ENCODE results near the gene TMEM40.
A peak's percentile ranks its signal among the peaks of the same experiment; 100 is the strongest.
"Not testable (repeated sequence)": the region's sequence is repeated elsewhere in the genome, so short reads cannot be mapped to it uniquely, and the experiment has no call there.

Gene TMEM40

GRCh38 chr3:12751571-12751970 lies 7.5 kb downstream of the TMEM40 start:
- DNase-seq (ENCODE audit: low spot score), result no peak

- DNase-seq (ENCODE audit: low spot score), result peak; percentile 52
These were observed 8.4 kb downstream of the TMEM40 start for GRCh38 chr3:12750658-12751071.

GRCh38 chr3:12750223-12750622 lies 8.8 kb downstream of the TMEM40 start:
- peak; percentile 71 for DNase-seq (ENCODE audit: low spot score)

- DNase-seq (ENCODE audit: low spot score), result no peak
These were observed 10.6 kb downstream of the TMEM40 start for GRCh38 chr3:12748477-12748876.

- no peak for DNase-seq (ENCODE audit: low spot score)
These were observed 12.6 kb downstream of the TMEM40 start for GRCh38 chr3:12746419-12746818.

GRCh38 chr3:12744326-12744725 lies 14.7 kb downstream of the TMEM40 start:
- no peak for DNase-seq (ENCODE audit: low spot score)

GRCh38 chr3:12743583-12743982 lies 15.5 kb downstream of the TMEM40 start:
- no peak for DNase-seq (ENCODE audit: low spot score)

GRCh38 chr3:12742330-12743107 lies 16.5 kb downstream of the TMEM40 start:
- no peak for DNase-seq (ENCODE audit: low spot score)

GRCh38 chr3:12741209-12741608 lies 17.9 kb downstream of the TMEM40 start:
- no peak for DNase-seq (ENCODE audit: low spot score)

GRCh38 chr3:12737833-12738232 lies 21.2 kb downstream of the TMEM40 start:
- no peak for DNase-seq (ENCODE audit: low spot score)

- DNase-seq (ENCODE audit: low spot score), result no peak
These were observed 21.7 kb downstream of the TMEM40 start for GRCh38 chr3:12737319-12737718.

- no peak for DNase-seq (ENCODE audit: low spot score)
These were observed 24.1 kb downstream of the TMEM40 start for GRCh38 chr3:12734960-12735359.

GRCh38 chr3:12733566-12733965 lies 25.5 kb downstream of the TMEM40 start:
- DNase-seq (ENCODE audit: low spot score), result no peak

- DNase-seq (ENCODE audit: low spot score), result no peak
These were observed 28.4 kb downstream of the TMEM40 start for GRCh38 chr3:12730506-12731242.

GRCh38 chr3:12729051-12729651 lies 29.9 kb downstream of the TMEM40 start:
- no peak for DNase-seq (ENCODE audit: low spot score)

GRCh38 chr3:12727937-12728336 lies 31.1 kb downstream of the TMEM40 start:
- DNase-seq (ENCODE audit: low spot score), result no peak

GRCh38 chr3:12727481-12727880 lies 31.6 kb downstream of the TMEM40 start:
- no peak for DNase-seq (ENCODE audit: low spot score)

- DNase-seq (ENCODE audit: low spot score), result no peak
These were observed 33.6 kb downstream of the TMEM40 start for GRCh38 chr3:12725436-12725835.

GRCh38 chr3:12724794-12725193 lies 34.3 kb downstream of the TMEM40 start:
- no peak for DNase-seq (ENCODE audit: low spot score)

- DNase-seq (ENCODE audit: low spot score), result not testable (repeated sequence)
These were observed 35.7 kb downstream of the TMEM40 start for GRCh38 chr3:12723362-12723761.

- no peak for DNase-seq (ENCODE audit: low spot score)
These were observed 36.8 kb downstream of the TMEM40 start for GRCh38 chr3:12722226-12722625.

- DNase-seq (ENCODE audit: low spot score), result peak; percentile 86
These were observed 38.8 kb downstream of the TMEM40 start for GRCh38 chr3:12719984-12720898.

Data from AG08396 (cell line).